Renal cortex interstitium (tissue), 11 donors: ENCODE data around the gene TOGARAM2. TPM values are rescaled to one million over a fixed set of nuclear protein-coding genes. Genes with fewer than 3 reads are reported as not detected.

ENCODE experiments used
- DNase-seq, 11 donors: peaks; one replicate each; pipeline ENCODE4 v3.0.0-alpha.2; 2013; ENCODE audit warnings: low read depth in 9 of 11, low spot score in 4 of 11; ENCODE audit errors: extremely low read depth in 1 of 11
- polyA plus RNA-seq, 3 donors: library from polyadenylated mRNA; unstranded; fragments of 120-200 nt; gene quantifications; one replicate each; pipeline ENCODE4 v1.2.1, GENCODE V29; 2013; ENCODE audit not compliant: insufficient read length in 3 of 3

TOGARAM2 gene
- polyA plus RNA-seq, 3 donors, result 0.61 to 2.1 (median 1.6) TPM

DNA sequence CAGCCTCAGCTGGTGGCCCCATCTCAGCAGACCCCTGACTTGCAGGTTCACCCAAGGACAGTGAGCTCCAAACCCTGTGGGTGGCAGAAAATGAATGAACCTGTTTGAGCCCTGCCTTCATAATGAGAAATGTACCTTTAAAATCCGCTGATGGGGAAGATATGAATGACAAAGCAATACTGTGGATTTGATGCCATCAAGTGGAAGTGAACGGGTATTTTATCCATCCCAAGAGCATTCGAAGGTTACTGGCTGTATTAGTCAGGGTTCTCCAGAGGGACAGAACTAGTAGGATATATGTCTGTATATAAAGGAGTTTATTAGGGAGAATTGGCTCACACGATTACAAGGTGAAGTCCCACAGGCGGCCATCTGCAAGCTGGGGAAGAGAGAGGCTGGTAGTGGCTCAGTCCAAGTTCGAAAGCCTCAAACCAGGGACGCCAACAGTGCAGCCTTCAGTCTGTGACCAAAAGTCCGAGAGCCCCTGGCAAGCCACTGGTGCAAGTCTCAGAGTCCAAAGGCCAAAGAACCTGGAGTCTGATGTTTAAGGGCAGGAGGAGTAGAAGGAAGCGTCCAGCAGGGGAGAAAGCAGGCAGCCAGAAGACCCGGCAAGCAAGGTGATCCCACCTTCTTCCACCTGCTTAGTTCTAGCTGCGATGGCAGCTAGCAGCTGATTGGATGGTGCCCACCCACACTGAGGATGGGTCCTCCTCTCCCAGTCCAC lies 32.1 kb downstream of the TOGARAM2 start:
- DNase-seq, result no peak

DNA sequence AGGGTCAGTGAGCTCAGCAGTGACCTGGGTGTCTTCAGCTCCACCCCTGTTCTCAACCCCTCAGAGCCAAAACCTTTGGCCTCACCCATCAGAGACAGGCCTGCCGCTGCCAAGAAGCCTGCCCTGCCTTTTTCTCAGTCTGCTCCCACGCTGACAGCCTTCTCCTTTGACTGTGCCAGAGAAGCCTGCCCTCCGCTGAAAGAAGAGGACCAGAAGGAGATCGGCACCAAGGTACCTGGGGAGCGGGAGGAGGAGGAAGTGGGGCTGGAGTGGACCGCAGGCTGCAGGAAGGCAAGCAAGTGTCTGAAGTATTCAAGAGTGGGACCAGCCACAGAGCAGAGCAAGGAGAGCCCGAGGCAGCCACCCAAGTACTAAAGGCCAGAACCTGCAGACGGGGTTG lies 33.2 kb downstream of the TOGARAM2 start:
- no peak for DNase-seq

DNA sequence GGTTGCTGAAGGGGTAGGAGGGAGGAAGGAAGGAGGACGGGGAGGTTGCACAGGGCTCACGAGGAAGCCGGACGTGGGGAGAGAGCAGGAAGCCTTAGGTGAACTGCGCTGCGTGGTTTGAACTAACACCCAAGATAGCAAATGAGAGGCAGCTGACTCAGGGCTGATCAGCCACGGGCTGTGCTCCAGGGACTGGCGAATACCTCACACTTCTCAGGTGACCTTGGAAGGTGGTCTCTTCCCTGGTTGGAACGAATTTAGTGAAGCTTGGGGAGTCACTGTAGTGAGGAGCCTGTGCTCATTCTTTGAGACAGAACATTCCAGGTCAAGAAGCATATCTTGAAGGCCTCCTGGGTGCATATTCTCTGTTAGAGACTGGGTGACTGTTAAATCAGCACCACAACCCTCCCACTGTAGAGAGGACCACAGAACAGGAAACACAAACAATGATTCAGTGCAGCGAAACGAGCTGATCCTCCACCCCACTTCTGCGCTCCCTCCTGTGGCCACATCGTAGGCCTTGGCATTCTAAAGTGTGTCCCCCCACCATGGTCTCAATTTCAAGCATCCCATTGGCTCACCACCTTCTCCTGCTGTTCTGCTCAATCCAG lies 33.8 kb downstream of the TOGARAM2 start:
- no peak for DNase-seq

DNA sequence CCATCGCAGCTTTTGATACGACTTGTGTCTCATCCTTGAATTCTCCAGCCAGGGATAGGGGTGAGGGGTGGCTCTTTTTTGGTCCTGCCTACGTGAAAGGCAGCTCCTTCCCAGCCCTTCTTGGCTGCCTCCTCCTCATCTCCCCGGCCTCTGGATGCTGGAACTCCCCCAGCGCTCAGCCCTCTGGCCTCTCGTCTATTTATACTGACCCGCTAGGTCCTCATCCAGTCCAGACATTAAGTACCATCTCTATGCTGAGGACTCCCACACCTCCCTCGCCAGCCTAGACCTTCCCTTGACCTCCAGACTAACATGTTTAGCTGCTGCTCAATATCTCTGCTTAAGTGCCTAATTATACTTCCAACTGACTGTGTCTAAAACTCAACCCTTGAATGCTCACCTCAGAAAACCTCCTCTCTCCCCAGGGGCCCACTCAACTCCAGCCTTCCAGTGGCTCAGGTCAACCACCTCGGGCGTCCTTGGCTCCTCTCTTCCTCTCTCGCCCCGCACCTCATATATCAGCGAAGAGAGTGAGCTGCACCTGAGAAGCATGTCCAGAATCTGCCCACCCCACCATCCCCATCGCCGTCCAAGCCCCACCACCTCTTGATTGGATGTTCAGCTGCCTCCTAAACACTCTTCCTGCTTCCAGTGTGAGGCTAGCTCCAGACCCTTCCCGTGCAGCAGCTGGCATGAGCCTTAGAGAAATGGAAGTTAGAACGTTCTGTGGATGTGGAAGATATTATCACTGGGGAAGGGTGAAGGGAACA lies 34.8 kb downstream of the TOGARAM2 start:
- DNase-seq, result no peak

DNA sequence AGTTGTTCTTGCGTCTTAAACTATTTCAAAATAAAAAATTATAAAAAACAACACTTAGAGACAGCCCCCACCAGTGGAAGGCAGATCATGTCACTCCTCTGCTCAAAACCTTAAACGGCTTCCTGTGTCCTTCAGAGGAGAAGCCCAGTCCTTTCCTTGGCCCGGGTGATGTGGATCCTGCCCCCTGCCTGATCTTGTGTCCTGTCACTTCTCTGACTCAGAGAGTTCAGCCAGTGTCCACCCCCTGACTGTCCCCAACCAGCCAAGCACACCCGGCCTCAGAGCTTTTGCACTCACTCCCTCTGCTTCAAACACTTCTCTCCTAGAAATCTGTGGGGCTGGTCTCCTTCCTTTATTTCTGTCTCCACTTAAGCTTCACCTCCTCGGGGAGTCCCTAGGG lies 35.4 kb downstream of the TOGARAM2 start:
- DNase-seq, result no peak

DNA sequence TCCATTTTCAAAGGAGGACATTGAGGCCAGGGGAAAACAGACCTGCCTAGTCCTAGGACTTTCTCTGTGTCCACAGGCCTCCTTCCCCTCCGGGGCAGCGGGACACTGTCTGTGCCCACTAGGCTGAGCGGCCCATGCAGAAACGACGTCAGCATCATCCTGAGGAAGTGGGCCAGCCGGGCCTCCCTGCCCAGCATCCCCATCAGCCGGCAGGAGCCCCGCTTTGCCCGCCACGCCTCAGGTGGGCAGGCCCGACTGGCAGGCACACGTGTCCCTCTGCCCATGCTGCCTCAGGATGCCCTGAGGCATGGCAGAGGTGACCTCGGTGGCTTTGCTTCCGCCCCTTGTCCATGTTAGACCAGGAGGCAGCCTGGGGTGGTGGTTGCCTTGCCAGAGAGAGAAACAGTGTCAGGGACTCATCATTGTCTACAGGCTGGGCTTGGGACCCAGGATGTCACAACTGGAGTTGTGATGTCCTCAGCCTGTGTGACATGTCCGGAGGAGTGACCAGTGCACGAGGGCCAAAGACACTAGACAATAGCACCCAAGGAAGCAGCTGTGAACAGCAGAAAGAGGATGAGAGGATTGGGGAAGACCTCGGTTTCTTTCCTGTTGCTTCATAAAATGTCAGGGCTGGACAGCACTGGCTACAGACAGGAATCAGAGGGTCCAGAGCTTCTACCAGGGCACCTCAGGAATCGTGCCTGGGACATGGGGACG lies 36.8 kb downstream of the TOGARAM2 start:
- no peak for DNase-seq

DNA sequence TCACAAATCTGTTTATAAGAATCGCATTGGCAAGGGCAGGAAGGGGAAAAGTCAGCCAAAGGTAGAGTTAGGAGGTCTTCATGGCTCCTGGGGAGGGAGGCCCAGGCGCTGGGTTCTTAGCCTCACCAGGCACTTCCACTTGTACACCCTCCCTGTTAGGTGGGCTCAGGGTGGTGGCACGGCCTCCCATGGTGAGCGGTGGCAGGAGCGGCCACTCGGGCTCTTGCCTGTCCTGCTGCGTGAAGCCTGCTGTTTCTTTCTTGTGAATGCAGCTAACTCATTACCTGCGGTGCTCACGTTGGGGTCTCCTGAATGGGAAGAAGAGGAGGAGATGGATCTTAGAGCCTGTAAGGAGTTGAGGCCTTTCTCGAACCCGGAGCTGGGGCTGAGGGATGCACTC lies 40.8 kb downstream of the TOGARAM2 start:
- DNase-seq, result no peak

DNA sequence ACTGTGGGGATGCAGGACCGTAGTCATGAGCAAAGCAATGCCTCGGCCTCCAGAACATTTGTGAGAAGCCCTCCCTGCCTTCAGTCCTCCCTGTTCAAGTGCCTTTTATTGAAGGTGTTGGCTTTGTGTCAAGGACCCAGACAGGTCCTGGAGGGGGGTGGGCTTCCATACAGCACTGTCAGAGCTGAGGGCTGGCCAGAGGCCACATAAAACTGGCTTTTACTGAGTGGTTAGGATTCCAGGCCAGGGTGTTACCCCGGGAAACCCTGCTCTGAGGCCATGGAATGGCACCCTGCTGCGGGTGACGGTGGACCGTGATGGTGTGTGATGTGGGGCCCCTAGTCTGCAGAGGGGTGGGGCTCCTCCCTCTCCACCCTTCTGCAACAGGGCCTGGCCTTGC lies 41.6 kb downstream of the TOGARAM2 start:
- DNase-seq, result no peak

DNA sequence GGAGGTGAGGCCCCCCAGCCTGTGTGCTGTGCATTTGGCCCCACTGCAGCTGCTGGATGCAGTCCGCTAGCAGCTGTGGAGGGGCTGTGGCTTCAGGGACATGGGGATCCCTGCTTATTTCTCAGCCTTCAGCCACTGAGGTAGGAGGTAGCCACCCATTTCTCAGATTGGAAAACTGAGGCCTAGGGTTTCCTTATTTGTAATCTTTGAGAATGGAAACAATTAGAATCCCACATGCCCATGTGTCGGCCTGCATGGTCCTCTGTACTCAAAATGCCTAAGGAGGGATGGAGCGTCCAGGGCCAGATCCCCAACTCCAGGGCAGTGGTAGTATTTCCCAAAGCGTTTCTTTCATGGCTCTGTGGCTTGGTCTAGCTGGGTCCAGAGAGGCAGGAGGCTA lies 42.1 kb downstream of the TOGARAM2 start:
- DNase-seq, result no peak

DNA sequence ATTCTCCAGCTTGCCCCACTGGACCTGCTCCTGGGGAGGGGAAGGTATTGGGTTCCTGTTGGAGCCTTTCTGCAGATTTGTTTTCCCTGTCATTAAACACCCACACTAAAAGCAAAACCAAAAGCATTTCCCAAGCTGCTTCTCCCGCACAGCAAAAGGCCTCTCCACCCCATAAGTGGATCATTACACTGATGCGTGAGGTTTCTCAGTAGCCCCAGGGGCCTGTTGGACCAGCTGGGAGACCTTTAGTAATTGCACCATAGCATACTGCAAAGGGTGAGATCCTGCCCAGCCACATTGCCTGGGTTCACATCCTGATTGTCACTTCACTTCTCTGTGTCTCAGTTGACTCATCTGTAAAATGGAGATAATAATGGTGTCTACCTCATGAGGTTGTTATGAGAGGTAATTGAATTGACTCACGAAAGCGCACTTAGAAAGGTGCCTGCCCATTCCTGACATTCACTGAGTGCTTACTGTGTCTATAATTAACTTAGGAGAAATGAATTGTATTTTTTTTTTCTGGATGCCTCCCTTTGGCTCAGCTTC lies 43.9 kb downstream of the TOGARAM2 start:
- no peak for DNase-seq

DNA sequence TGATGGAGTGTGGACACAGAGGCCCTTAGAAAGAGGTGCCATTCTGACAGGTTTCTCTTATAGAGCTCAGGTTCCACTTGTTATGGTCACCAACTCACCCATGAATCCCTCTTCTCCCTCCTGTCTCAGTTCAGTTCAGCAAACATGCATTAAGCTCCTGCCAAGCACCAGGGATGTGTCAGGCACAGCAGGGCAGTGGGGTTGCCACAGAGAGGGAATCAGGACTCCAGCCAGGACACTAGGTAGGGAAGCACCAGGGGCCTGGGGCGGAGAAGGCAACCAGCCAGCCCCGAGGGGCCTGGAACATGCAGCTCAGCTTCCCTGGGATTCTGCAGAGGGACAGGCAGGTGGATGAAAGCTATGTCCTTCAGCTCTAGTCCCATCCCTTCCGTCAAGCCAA lies 44.6 kb downstream of the TOGARAM2 start:
- no peak for DNase-seq

DNA sequence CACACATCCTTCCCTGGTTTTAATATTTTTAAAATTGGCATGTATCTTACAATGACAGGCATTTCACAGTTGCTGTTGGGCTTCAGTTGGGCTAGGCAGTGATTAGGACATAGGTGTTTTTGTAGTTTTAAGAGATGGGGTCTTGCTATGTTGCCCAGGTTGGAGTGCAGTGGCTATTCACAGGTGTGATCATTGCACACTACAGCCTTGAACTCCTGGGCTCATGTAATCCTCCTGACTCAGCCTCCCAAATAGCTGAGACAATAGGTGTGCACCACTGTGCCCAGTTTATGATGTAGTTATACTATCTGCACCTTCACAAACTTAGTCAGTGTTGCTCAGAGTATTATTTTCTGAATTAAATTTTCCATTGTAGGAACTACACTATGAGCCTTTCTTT lies 49.9 kb downstream of the TOGARAM2 start:
- DNase-seq, result no peak

DNA sequence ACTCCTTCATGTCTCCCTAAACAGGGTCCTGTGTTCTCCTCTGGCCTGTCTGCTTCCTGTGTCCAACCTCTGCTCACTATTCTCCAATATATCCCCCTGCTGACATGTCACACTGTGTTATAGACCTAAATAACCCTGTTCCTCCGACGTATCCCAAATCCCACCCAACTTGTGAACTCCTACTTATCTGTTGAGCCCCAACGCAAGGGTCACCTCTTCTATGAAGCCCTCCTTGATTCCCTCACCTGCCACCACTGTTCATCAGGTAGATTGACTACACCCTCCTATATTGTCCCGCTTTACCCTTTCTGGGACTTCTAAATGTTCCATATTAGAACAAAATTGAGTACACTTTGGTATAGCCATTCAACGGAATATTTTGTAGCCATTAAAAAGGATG lies 51.1 kb downstream of the TOGARAM2 start:
- no peak for DNase-seq

DNA sequence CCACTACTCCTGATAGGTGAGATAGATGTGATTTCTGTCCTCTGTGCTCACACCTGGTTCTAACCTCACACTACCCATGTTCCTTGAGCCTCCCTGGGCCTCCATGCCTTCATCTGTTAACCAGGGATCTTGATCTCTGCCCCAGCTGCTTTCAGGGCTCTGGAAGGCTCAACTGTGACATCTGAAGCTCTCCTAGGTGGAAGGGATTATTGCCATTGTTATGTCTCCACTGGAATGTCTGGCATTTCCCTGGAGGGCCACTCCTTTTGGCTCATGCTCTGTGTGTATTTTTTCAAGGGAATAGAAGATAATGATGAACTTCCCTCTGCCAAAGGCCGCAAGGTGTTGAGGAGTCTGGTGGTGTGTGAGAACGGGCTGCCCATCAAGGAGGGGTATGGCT lies 52.1 kb downstream of the TOGARAM2 start:
- no peak for DNase-seq

DNA sequence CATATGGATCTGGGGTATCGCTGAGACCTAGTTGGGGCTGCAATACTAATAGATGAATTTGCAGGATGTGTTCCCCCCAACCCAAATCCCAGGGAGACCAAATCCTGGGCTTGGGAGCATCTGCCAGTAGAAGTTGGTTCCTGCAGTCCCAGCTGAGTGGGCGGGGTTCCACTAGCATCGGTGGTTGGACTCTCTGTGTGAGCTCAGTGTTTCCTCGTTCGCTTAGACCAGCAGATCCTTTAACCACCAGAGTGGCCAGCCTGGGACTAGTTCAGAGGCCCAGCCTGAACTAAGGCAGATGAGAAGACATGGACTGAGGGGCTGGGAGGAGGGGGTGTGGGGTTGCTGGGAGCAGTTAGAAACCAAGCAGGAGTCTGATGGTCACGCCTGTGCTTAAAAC lies 52.6 kb downstream of the TOGARAM2 start:
- no peak for DNase-seq

DNA sequence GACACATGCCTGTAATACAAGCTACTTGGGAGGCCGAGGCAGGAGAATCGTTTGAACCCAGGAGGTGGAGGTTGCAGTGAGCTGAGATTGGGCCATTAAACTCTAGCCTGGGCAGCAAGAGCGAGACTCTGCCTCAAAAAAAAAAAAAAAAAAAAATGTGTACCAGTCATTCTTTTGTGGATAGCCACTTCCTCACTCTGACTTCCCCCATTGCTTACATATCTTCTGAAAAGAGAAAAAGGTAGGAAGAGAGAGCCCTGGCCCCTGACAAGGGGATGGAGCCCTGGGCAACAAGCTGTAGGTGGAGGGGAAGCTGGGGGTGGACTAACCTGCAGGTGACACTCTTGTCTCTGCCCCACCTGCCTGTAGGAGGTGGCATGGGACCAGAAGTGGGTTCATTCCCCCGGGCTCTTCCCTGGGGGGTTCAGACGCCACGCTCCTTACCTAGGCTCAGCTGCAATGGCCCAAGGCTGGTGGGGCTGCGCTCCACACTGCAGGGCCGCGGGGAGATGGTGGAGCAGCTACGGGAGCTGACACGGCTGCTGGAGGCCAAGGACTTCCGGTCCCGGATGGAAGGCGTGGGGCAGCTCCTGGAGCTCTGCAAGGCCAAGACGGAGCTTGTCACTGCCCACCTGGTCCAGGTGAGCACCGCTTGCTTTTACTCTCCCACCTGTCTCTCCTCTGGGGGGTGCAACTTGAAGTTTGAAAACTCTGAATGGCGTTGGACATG lies 54.1 kb downstream of the TOGARAM2 start:
- no peak for DNase-seq

DNA sequence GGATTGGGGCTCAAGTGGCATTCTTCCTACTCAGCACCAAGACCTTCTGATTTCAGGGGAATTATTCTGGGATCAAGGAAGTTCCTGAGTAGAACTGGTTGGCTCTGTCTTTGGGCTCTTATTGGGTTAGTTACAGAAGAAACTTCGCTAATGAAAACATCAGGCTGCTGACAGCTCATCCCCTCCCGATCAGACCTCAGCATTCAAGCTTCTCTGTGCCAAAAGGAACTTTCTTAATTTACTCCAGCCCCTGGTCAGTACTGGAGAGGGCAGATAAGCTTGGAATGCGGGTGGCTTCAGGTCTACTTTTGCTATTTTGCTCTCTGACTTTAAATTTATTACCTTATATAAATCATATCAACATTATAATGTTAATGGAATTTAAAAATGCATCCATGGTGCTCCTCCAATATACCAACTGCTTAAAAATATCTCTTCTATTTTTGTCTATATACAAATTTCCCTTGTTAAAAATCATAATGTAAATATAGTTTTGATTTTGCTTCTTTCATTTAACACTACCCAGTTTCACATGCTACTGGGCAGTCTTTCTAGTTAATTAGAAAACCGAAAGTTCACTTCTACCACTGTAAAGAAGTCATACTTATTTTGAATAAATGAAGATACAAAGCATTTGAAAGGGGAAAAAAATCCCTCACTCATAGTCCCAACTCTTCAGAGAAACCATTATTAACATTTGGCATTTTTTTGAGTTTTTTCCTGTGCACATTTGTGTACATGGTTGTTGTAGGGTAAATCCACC lies 58.8 kb downstream of the TOGARAM2 start:
- DNase-seq, result no peak

DNA sequence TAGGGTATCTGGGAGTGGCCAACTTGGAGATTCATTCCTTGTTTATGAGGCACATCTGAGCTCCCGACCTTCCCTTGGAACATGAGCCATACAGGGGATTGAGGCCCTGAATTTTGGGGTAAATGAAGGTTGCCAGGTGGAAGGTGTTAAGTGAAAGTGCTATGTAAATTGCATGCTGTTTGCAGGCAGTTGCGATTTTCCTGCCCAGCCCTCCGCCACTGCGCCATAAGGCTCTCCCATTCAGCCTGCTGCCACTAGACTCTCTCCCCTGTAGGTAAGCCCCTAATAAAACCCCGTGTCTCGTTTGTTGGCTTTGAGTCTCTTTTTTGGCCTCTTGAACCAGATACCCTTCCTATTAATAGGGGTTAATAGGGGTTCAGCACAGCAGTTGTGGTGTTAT lies 59.5 kb downstream of the TOGARAM2 start:
- DNase-seq, result no peak
